CD14-positive monocyte (primary cell): ENCODE results near the gene ABCB6. TPM values are rescaled to one million over a fixed set of nuclear protein-coding genes. Genes with fewer than 3 reads are reported as not detected.
A peak's percentile ranks its signal among the peaks of the same experiment; 100 is the strongest.

Experiments
- DNase-seq, 3 donors: peaks; one replicate each; pipeline ENCODE4 v3.0.0-alpha.2; 2011 to 2022
- H2AFZ ChIP-seq: 2 replicates; pipeline ENCODE4 v1.6.0; 2012; ENCODE audit warnings: mild to moderate bottlenecking, low read depth, low read length, inconsistent platforms; ENCODE audit not compliant: insufficient read depth, poor library complexity, severe bottlenecking
- H3K27ac ChIP-seq, 2 donors: 1 replicate in 1 of 2; 2 replicates in 1 of 2; pipeline ENCODE4 v1.5.1; 2012 to 2013; ENCODE audit warnings: low read length in 2 of 2, control low read depth in 1 of 2, inconsistent platforms in 1 of 2, low read depth in 1 of 2, mild to moderate bottlenecking in 1 of 2
- H3K27me3 ChIP-seq, 2 donors: one replicate each; pipeline versions ENCODE4 v1.6.0 to v1.6.1; 2011 to 2013; ENCODE audit warnings: low read length in 2 of 2; ENCODE audit not compliant: control insufficient read depth in 2 of 2, insufficient read depth in 2 of 2
- H3K36me3 ChIP-seq, 2 donors: replicated peaks in 1 of 2; 1 replicate in 1 of 2; 2 replicates in 1 of 2; pipeline versions ENCODE4 v1.5.1 to v1.6.1; 2012 to 2013; ENCODE audit warnings: low read length in 2 of 2, control low read depth in 1 of 2, inconsistent platforms in 1 of 2, mild to moderate bottlenecking in 1 of 2; ENCODE audit not compliant: insufficient read depth in 2 of 2, control insufficient read depth in 1 of 2
- H3K4me1 ChIP-seq, 2 donors: 1 replicate in 1 of 2; 2 replicates in 1 of 2; pipeline versions ENCODE4 v1.5.1 to v1.6.1; 2012 to 2013; ENCODE audit warnings: low read length in 2 of 2, control low read depth in 1 of 2, inconsistent platforms in 1 of 2, mild to moderate bottlenecking in 1 of 2, moderate library complexity in 1 of 2; ENCODE audit not compliant: insufficient read depth in 2 of 2, control insufficient read depth in 1 of 2
- H3K4me2 ChIP-seq: replicated peaks from 2 replicates; pipeline ENCODE3; 2012; ENCODE audit warnings: low read length, moderate library complexity, mild to moderate bottlenecking; ENCODE audit not compliant: poor library complexity, severe bottlenecking; ENCODE audit errors: extremely low read depth
- H3K4me3 ChIP-seq, 3 experiments: fragments of 200-600 bp in 1 of 3; sonication (generic) in 1 of 3; replicated peaks in 1 of 3; 1 replicate in 2 of 3; 2 replicates in 1 of 3; pipeline ENCODE4 v1.5.1; 2011 to 2013; ENCODE audit warnings: low read length in 3 of 3, mild to moderate bottlenecking in 3 of 3, control low read depth in 2 of 3, low read depth in 2 of 3, inconsistent platforms in 1 of 3, moderate library complexity in 1 of 3
- H3K79me2 ChIP-seq: 2 replicates; pipeline ENCODE4 v1.6.0; 2012; ENCODE audit warnings: mild to moderate bottlenecking, control low read depth, inconsistent platforms, low read length, moderate library complexity; ENCODE audit not compliant: insufficient read depth
- H3K9ac ChIP-seq: 2 replicates; pipeline ENCODE4 v1.6.0; 2017; ENCODE audit warnings: low read length, mild to moderate bottlenecking; ENCODE audit not compliant: insufficient read depth, poor library complexity, severe bottlenecking
- H3K9me3 ChIP-seq, 2 donors: replicated peaks in 1 of 2; 1 replicate in 1 of 2; 2 replicates in 1 of 2; pipeline versions ENCODE4 v1.5.1 to v1.6.1; 2012 to 2013; ENCODE audit warnings: low read length in 2 of 2, control low read depth in 1 of 2; ENCODE audit not compliant: control insufficient read depth in 1 of 2, insufficient read depth in 1 of 2
- H4K20me1 ChIP-seq: 2 replicates; pipeline ENCODE4 v1.6.0; 2012; ENCODE audit warnings: mild to moderate bottlenecking, low read length, control low read depth, moderate library complexity; ENCODE audit not compliant: insufficient read depth
- H3K27ac Mint-ChIP-seq, 7 donors: one replicate each; pipeline ENCODE4 v1.8.0; 2020; ENCODE audit warnings: mild to moderate bottlenecking in 7 of 7, mixed read lengths in 7 of 7, moderate library complexity in 6 of 7, inconsistent platforms in 2 of 7
- H3K27me3 Mint-ChIP-seq, 3 donors: one replicate each; pipeline ENCODE4 v1.8.0; 2021 to 2022; ENCODE audit warnings: low read depth in 3 of 3, mild to moderate bottlenecking in 3 of 3, mixed read lengths in 3 of 3, moderate library complexity in 3 of 3, inconsistent platforms in 1 of 3
- H3K36me3 Mint-ChIP-seq, 2 donors: one replicate each; pipeline ENCODE4 v1.8.0; 2020; ENCODE audit warnings: mixed read lengths in 2 of 2, inconsistent platforms in 1 of 2, mild to moderate bottlenecking in 1 of 2
- H3K4me1 Mint-ChIP-seq: one replicate; pipeline ENCODE4 v1.8.0; 2020; ENCODE audit warnings: mild to moderate bottlenecking, mixed read lengths
- H3K4me3 Mint-ChIP-seq, 2 donors: one replicate each; pipeline ENCODE4 v1.8.0; 2020; ENCODE audit warnings: mild to moderate bottlenecking in 2 of 2, mixed read lengths in 2 of 2, moderate library complexity in 1 of 2
- H3K9me3 Mint-ChIP-seq, 7 donors: one replicate each; pipeline ENCODE4 v1.8.0; 2020 to 2022; ENCODE audit warnings: mixed read lengths in 7 of 7, mild to moderate bottlenecking in 6 of 7, moderate library complexity in 6 of 7, inconsistent platforms in 2 of 7
- WGBS: methylation state at CpG from one replicate; pipeline ENCODE4 v1.1.5; 2013; ENCODE audit warnings: missing lambda C conversion rate; ENCODE audit not compliant: insufficient coverage; 5-methylcytosine and 5-hydroxymethylcytosine counted together
- intact Hi-C, 2 donors: fragments of 100-400 bp; cut with micrococcal nuclease; formaldehyde crosslinking; loops; one replicate each; pipeline versions ENCODE4 v1.15.0 to v1.15.1; 2023
- polyA plus RNA-seq, 3 donors: library from polyadenylated mRNA; depleted of rRNA in 1 of 3; unstranded in 2 of 3; stranded (reverse) in 1 of 3; fragments of 300-500 nt in 2 of 3; fragments of >200 nt in 1 of 3; fragmentation: Illumina TruSeq in 2 of 3; gene quantifications; 1 replicate in 2 of 3; 2 replicates in 1 of 3; pipeline ENCODE4 v1.2.3, GENCODE V29; 2012 to 2021
- TF ChIP-seq, protein P1 (sequence below): fragments of 200-600 bp; IDR thresholded peaks from one replicate; pipeline ENCODE4 v1.8.0; 2022; ENCODE audit warnings: antibody characterized with exemption, mild to moderate bottlenecking

The ABCB6 gene
- polyA plus RNA-seq, 3 donors, result 0.28 to 4.8 (median 0.58) TPM

DNA sequence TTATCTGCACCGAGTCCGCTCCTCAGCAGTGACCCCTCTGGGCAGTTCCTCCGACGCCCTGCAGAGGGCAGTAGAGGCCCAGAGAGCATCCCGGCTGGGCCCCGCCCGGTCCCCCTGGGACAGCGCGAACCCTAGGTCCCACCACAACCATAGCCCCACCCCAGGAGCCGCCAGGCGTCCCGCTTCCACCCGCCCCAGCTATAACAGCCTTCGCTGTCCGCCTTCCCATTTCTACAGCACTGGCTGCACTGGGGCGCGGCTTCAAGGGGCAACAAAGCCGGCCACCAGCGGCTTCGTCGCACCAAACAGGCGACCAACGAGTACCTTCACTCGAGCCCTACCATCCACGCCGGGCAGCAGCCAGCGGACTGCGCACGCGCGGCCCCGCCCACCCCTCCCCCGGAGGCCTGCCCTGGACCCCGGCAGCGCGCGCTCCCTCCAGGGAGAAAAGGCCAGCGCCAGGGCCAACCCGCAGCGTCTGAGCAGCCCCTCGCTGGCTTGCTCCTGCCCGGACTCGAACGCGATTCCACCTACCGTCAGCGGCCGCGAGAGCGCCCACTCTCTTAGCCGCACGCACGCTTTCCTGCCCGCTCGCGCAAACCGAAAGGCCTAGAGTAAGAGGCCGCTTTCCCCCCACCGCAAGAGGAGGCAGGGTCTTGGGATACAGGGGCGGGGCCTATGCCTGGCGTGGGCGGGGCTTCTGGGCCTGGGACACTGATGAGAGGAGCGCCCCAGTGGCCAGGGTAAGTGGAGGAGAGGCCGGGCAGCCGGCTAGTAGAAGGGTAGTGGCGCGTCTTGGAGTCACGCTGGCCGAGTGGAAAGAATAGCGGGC lies 58.4 kb downstream of the ABCB6 start, which contains the start of gene NHEJ1:
Gene NHEJ1 (minus strand): TSS at position 630 of the 832 bp plus-strand sequence. CDS start 2,453 bp downstream, outside the sequence.
- peak within 1 kb of the TSS; percentile 87 to 97 (median 95) for H3K27ac Mint-ChIP-seq
- Histone ChIP-seq H3K4me1 (peaks cover 15 to 18% of the 10 kb centered on the region in 2 donors), H3K27ac (peak within 1 kb of the TSS; percentile 71 to 81), H3K79me2 (no peaks in the 10 kb centered on the region), H4K20me1 (no peaks in the 10 kb centered on the region), H3K4me3 (peak within 1 kb of the TSS; percentile 60 to 87 (median 80)), H3K9me3 (no peaks in the 10 kb centered on the region), H3K9ac (peak within 1 kb of the TSS; percentile 68), H3K4me2 (peak within 1 kb of the TSS; percentile 79), H3K27me3 (no peaks in the 10 kb centered on the region), H3K36me3 (peaks cover 12 to 21% of the 10 kb centered on the region in 2 donors), H2AFZ (peak within 1 kb of the TSS; percentile 80)
- H3K27me3 Mint-ChIP-seq, result peaks cover 0 to 5% (median 2%) of the 10 kb centered on the region in 3 donors
- H3K9me3 Mint-ChIP-seq, result no peaks in the 10 kb centered on the region
- peak within 1 kb of the TSS; percentile 93 for H3K4me3 Mint-ChIP-seq
- H3K4me1 Mint-ChIP-seq, result peaks cover 17% of the 10 kb centered on the region
- peak; percentile 85 to 92 (median 89) for DNase-seq
- H3K36me3 Mint-ChIP-seq, result peaks cover 25 to 27% of the 10 kb centered on the region in 2 donors
- intact Hi-C loops, result loop anchor here (2.0 to 10.0 kb wide), 5 partner anchors 50 to 334 kb away; partner anchors contain the start of genes DNPEP (in 1 of the 2) and GMPPA (in 1 of the 2)
- WGBS, result under 1% methylated on average over 58 of the region's 70 CpGs
- TF ChIP-seq, protein P1, sequence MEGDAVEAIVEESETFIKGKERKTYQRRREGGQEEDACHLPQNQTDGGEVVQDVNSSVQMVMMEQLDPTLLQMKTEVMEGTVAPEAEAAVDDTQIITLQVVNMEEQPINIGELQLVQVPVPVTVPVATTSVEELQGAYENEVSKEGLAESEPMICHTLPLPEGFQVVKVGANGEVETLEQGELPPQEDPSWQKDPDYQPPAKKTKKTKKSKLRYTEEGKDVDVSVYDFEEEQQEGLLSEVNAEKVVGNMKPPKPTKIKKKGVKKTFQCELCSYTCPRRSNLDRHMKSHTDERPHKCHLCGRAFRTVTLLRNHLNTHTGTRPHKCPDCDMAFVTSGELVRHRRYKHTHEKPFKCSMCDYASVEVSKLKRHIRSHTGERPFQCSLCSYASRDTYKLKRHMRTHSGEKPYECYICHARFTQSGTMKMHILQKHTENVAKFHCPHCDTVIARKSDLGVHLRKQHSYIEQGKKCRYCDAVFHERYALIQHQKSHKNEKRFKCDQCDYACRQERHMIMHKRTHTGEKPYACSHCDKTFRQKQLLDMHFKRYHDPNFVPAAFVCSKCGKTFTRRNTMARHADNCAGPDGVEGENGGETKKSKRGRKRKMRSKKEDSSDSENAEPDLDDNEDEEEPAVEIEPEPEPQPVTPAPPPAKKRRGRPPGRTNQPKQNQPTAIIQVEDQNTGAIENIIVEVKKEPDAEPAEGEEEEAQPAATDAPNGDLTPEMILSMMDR, result peak; percentile 99

Other genes starting within 250 kb of the ABCB6 start
- gene FEV, start 233.8 kb downstream of the ABCB6 start, polyA plus RNA-seq, result not detected
- gene CRYBA2, start 225.5 kb downstream of the ABCB6 start, polyA plus RNA-seq, result not detected
- gene CFAP65, start 177.4 kb downstream of the ABCB6 start, polyA plus RNA-seq, result not detected
- not detected for gene IHH, start 158.0 kb downstream of the ABCB6 start, polyA plus RNA-seq
- 10 to 100 TPM; 12.6 to 20.9 (median 20.3) TPM for gene NHEJ1, start 58.1 kb downstream of the ABCB6 start, polyA plus RNA-seq
- gene SLC23A3, start 48.9 kb downstream of the ABCB6 start, polyA plus RNA-seq, result 1 to 10 TPM in 1 of 3 donors, not detected in 2; 1.1 TPM
- gene CNPPD1, start 42.0 kb downstream of the ABCB6 start, polyA plus RNA-seq, result 100 to 1,000 TPM in 1 of 3 donors, 10 to 100 TPM in 2; 68.8 to 109 (median 71.3) TPM
- gene RETREG2, start 40.7 kb downstream of the ABCB6 start, polyA plus RNA-seq, result 10 to 100 TPM; 37.7 to 60.9 (median 39.4) TPM
- gene ZFAND2B, start 12.2 kb downstream of the ABCB6 start, polyA plus RNA-seq, result 10 to 100 TPM; 45.7 to 98.9 (median 53.2) TPM
- 10 to 100 TPM; 24.7 to 55.2 (median 26.3) TPM for gene ATG9A, start 10.7 kb upstream of the ABCB6 start, polyA plus RNA-seq
- 10 to 100 TPM in 2 of 3 donors, 1 to 10 TPM in 1; 7.6 to 79.3 (median 10.4) TPM for gene ANKZF1, start 10.8 kb upstream of the ABCB6 start, polyA plus RNA-seq
- gene GLB1L, start 26.5 kb upstream of the ABCB6 start, polyA plus RNA-seq, result 10 to 100 TPM in 1 of 3 donors, 1 to 10 TPM in 2; 4.0 to 11.7 (median 7.7) TPM
- gene STK16, start 26.5 kb upstream of the ABCB6 start, polyA plus RNA-seq, result 10 to 100 TPM; 16.7 to 40.7 (median 17.8) TPM
- not detected for gene TUBA4B, start 34.3 kb upstream of the ABCB6 start, polyA plus RNA-seq
- gene TUBA4A, start 35.0 kb upstream of the ABCB6 start, polyA plus RNA-seq, result 100 to 1,000 TPM in 1 of 3 donors, 10 to 100 TPM in 2; 72.7 to 452 (median 81.9) TPM
- 10 to 100 TPM in 1 of 3 donors, 1 to 10 TPM in 2; 1.7 to 55.4 (median 1.9) TPM for gene DNAJB2, start 60.4 kb upstream of the ABCB6 start, polyA plus RNA-seq
- gene PTPRN, start 90.4 kb upstream of the ABCB6 start, polyA plus RNA-seq, result not detected
- gene RESP18, start 113.8 kb upstream of the ABCB6 start, polyA plus RNA-seq, result not detected
- gene DNPEP, start 169.0 kb upstream of the ABCB6 start, polyA plus RNA-seq, result 10 to 100 TPM; 51.6 to 83.1 (median 60.6) TPM
- 1 to 10 TPM; 2.4 to 4.0 (median 2.4) TPM for gene DES, start 199.4 kb upstream of the ABCB6 start, polyA plus RNA-seq
- not detected for gene SPEG, start 215.9 kb upstream of the ABCB6 start, polyA plus RNA-seq